ENCODE data around the gene TBC1D1. TPM values are rescaled to one million over a fixed set of nuclear protein-coding genes. Genes with fewer than 3 reads are reported as not detected.

TBC1D1 gene
- total RNA-seq, 1 donor from 2014 or later: 92.7 TPM

DNA sequence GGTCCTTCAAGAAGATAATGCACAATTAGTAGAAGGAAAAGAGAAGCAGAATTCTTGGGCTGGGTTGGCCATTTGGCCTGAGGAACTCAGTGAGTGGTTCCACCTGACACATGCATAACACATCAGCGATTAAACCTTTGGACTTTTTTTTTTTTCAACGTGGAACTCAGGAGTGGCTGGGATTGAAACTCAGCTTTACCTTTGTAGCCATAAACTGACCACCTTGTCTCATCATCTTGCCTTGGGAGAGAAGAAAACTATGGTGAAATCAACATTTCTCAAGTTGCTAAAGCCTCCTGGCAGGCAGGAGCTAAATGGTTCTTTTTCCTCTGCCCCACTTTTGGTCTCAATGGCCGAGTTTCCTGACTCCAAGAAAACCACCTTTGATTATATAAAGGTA lies 85.6 kb downstream of the TBC1D1 start:
- Mint-ChIP-seq H3K27me3 (ENCODE audit: low read depth) (no peaks in the 10 kb centered on the region), H3K4me3 (ENCODE audit: unreplicated experiment) (peak overlapping the region; percentile 57), H3K4me1 (ENCODE audit: low read depth) (peaks cover 27% of the 10 kb centered on the region), H3K9me3 (ENCODE audit: low read depth) (no peaks in the 10 kb centered on the region), H3K27ac (ENCODE audit: unreplicated experiment) (peak overlapping the region; percentile 68), H3K36me3 (ENCODE audit: low read depth) (no peaks in the 10 kb centered on the region)
- no peak for DNase-seq (ENCODE audit: low spot score)
- TF ChIP-seq, protein P1, sequence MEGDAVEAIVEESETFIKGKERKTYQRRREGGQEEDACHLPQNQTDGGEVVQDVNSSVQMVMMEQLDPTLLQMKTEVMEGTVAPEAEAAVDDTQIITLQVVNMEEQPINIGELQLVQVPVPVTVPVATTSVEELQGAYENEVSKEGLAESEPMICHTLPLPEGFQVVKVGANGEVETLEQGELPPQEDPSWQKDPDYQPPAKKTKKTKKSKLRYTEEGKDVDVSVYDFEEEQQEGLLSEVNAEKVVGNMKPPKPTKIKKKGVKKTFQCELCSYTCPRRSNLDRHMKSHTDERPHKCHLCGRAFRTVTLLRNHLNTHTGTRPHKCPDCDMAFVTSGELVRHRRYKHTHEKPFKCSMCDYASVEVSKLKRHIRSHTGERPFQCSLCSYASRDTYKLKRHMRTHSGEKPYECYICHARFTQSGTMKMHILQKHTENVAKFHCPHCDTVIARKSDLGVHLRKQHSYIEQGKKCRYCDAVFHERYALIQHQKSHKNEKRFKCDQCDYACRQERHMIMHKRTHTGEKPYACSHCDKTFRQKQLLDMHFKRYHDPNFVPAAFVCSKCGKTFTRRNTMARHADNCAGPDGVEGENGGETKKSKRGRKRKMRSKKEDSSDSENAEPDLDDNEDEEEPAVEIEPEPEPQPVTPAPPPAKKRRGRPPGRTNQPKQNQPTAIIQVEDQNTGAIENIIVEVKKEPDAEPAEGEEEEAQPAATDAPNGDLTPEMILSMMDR (IDR thresholded peaks at IDR 0.05): no peak

- H3K36me3 Mint-ChIP-seq (ENCODE audit: low read depth): no peaks in the 10 kb centered on the region
- peak overlapping the region; percentile 68 for H3K27ac Mint-ChIP-seq (ENCODE audit: unreplicated experiment)
- TF ChIP-seq, protein P1 (IDR thresholded peaks at IDR 0.05): no peak
- DNase-seq (ENCODE audit: low spot score): no peak
- H3K9me3 Mint-ChIP-seq (ENCODE audit: low read depth): no peaks in the 10 kb centered on the region
- no peaks in the 10 kb centered on the region for H3K27me3 Mint-ChIP-seq (ENCODE audit: low read depth)
- peaks cover 32% of the 10 kb centered on the region for H3K4me1 Mint-ChIP-seq (ENCODE audit: low read depth)
- H3K4me3 Mint-ChIP-seq (ENCODE audit: unreplicated experiment): peak overlapping the region; percentile 74
Measured at GRCh38 chr4:37976991-37977470, 86.1 kb downstream of the TBC1D1 start.

- peaks cover 38% of the 10 kb centered on the region for H3K4me1 Mint-ChIP-seq (ENCODE audit: low read depth)
- DNase-seq (ENCODE audit: low spot score): no peak
- H3K27ac Mint-ChIP-seq (ENCODE audit: unreplicated experiment): peak overlapping the region; percentile 57
- peak overlapping the region; percentile 74 for H3K4me3 Mint-ChIP-seq (ENCODE audit: unreplicated experiment)
- no peaks in the 10 kb centered on the region for H3K36me3 Mint-ChIP-seq (ENCODE audit: low read depth)
- H3K27me3 Mint-ChIP-seq (ENCODE audit: low read depth): no peaks in the 10 kb centered on the region
- no peaks in the 10 kb centered on the region for H3K9me3 Mint-ChIP-seq (ENCODE audit: low read depth)
- TF ChIP-seq, protein P1 (IDR thresholded peaks at IDR 0.05): peak; percentile 89
Measured at GRCh38 chr4:37977471-37978247, 86.8 kb downstream of the TBC1D1 start.

- no peak for DNase-seq (ENCODE audit: low spot score)
- peak overlapping the region; percentile 57 for H3K27ac Mint-ChIP-seq (ENCODE audit: unreplicated experiment)
- H3K4me3 Mint-ChIP-seq (ENCODE audit: unreplicated experiment): peak overlapping the region; percentile 74
- H3K36me3 Mint-ChIP-seq (ENCODE audit: low read depth): no peaks in the 10 kb centered on the region
- TF ChIP-seq, protein P1 (IDR thresholded peaks at IDR 0.05): no peak
- H3K9me3 Mint-ChIP-seq (ENCODE audit: low read depth): no peaks in the 10 kb centered on the region
- H3K27me3 Mint-ChIP-seq (ENCODE audit: low read depth): no peaks in the 10 kb centered on the region
- peaks cover 46% of the 10 kb centered on the region for H3K4me1 Mint-ChIP-seq (ENCODE audit: low read depth)
Measured at GRCh38 chr4:37978248-37978924, 87.5 kb downstream of the TBC1D1 start.

DNA sequence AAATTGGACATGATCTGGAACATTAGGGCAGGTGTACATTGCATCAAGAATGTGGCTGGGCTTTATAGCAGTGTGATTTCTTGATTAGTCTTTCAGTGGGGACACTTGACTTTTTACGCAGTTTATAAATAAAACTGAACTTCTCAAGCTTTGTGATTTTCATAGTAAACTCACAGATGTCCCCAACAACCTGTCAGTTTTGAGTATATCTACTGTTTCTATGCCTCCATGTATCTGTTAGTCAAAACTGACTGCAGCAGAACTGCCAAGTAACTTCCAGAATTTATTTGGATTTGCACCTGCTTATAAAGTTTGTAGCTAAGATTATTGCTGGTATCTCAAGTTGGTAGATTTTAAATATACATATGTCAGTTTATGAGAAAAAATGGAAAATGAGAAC lies 89.4 kb downstream of the TBC1D1 start:
- no peaks in the 10 kb centered on the region for H3K36me3 Mint-ChIP-seq (ENCODE audit: low read depth)
- H3K4me1 Mint-ChIP-seq (ENCODE audit: low read depth): peaks cover 51% of the 10 kb centered on the region
- H3K9me3 Mint-ChIP-seq (ENCODE audit: low read depth): no peaks in the 10 kb centered on the region
- no peaks in the 10 kb centered on the region for H3K27me3 Mint-ChIP-seq (ENCODE audit: low read depth)
- H3K4me3 Mint-ChIP-seq (ENCODE audit: unreplicated experiment): no peak overlapping the region
- no peak for DNase-seq (ENCODE audit: low spot score)
- TF ChIP-seq, protein P1 (IDR thresholded peaks at IDR 0.05): no peak
- H3K27ac Mint-ChIP-seq (ENCODE audit: unreplicated experiment): no peak overlapping the region
